SU-DHL-6 (cell line): ENCODE results near the gene ITGA1.

ENCODE experiments used
- H2AFZ ChIP-seq: fragments of 200-600 bp; sonication (generic); 2 replicates; pipeline ENCODE4 v1.6.1; 2014; ENCODE audit warnings: low read depth, mild to moderate bottlenecking, moderate library complexity, mixed read lengths, antibody characterized with exemption, low read length; ENCODE audit not compliant: severe bottlenecking
- H3F3A ChIP-seq: fragments of 200-600 bp; shearing (Covaris generic); 2 replicates; pipeline ENCODE4 v1.6.0; 2016; ENCODE audit warnings: antibody characterized with exemption, mild to moderate bottlenecking; ENCODE audit not compliant: insufficient read depth
- H3K27ac ChIP-seq: fragments of 200-600 bp; sonication (generic); 2 replicates; pipeline ENCODE4 v1.5.1; 2016; ENCODE audit warnings: low read depth, mild to moderate bottlenecking, low read length, moderate library complexity, mixed read lengths
- H3K27me3 ChIP-seq: fragments of 200-600 bp; sonication (generic), shearing (Covaris generic); 2 replicates; pipeline ENCODE4 v1.6.0; 2014; ENCODE audit warnings: mild to moderate bottlenecking, low read length
- H3K36me3 ChIP-seq: fragments of 200-600 bp; sonication (generic); 2 replicates; pipeline ENCODE4 v1.6.1; 2014; ENCODE audit warnings: mild to moderate bottlenecking, low read length, mixed read lengths
- H3K4me2 ChIP-seq: fragments of 300-600, 200-600 bp; shearing (Covaris generic), sonication (generic); 2 replicates; pipeline ENCODE4 v1.6.0; 2014; ENCODE audit warnings: low read length, low read depth, mild to moderate bottlenecking; ENCODE audit not compliant: poor library complexity, severe bottlenecking
- H3K4me3 ChIP-seq: fragments of 200-600 bp; sonication (generic); 2 replicates; pipeline ENCODE4 v1.5.1; 2014; ENCODE audit warnings: antibody characterized with exemption, low read length, mild to moderate bottlenecking, mixed read lengths; ENCODE audit not compliant: insufficient read depth, poor library complexity, severe bottlenecking
- H3K79me2 ChIP-seq: fragments of 200-600 bp; sonication (generic); 2 replicates; pipeline ENCODE4 v1.6.1; 2014; ENCODE audit warnings: mild to moderate bottlenecking, low read length, moderate library complexity; ENCODE audit not compliant: insufficient read depth
- H3K9ac ChIP-seq: fragments of 200-600 bp; sonication (generic); 2 replicates; pipeline ENCODE4 v1.7.0; 2014; ENCODE audit warnings: mild to moderate bottlenecking, low read length
- H3K9me2 ChIP-seq: fragments of 200-600 bp; sonication (generic); replicated peaks from 2 replicates; pipeline ENCODE4 v1.6.1; 2014; ENCODE audit warnings: low read length; ENCODE audit not compliant: insufficient read depth
- H3K9me3 ChIP-seq: fragments of 200-600 bp; sonication (generic); 2 replicates; pipeline ENCODE4 v1.6.1; 2014; ENCODE audit warnings: low read length, mixed read lengths; ENCODE audit not compliant: insufficient read depth
- H4K20me1 ChIP-seq: fragments of 200-600 bp; sonication (generic); 2 replicates; pipeline ENCODE4 v1.6.1; 2014; ENCODE audit warnings: low read depth, mild to moderate bottlenecking, antibody characterized with exemption, low read length, moderate library complexity, mixed read lengths
- EZH2phosphoT487 ChIP-seq: fragments of 200-600 bp; sonication (generic), shearing (Covaris generic); conservative IDR thresholded peaks from 2 replicates; pipeline ENCODE4 v1.6.1; 2018; ENCODE audit warnings: mild to moderate bottlenecking, antibody characterized with exemption, low read length, moderate library complexity, mixed read lengths
- TF ChIP-seq, protein P1 (sequence below): fragments of 200-600 bp; sonication (generic); IDR thresholded peaks from one replicate; pipeline ENCODE4 v1.5.1; 2017; ENCODE audit warnings: antibody characterized with exemption, mild to moderate bottlenecking, low read length, moderate library complexity; ENCODE audit not compliant: insufficient read depth, poor library complexity, severe bottlenecking

Gene ITGA1

DNA sequence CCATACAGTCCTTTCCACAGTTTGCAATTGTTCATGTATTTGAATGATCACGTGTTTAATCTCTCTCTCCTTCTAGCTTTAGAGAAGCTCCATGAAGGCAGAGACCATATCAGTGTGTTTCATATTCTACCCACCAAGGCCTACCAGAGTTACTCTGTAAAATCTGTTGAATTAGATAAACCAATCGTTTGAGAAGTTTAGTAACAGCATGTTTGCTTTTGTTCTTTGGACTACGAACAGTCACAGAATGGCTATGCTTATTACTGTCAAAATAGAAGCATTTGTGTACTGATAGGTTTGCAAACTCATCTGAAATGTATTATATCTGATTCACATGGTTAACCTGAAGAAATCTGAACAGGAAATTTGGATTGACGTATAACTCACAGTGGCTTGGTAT lies 93.8 kb downstream of the ITGA1 start:
- Histone ChIP-seq H3K9ac (no peak overlapping the region), H3K9me2 (no peaks in the 10 kb centered on the region), H3K4me2 (no peak overlapping the region), H2AFZ (no peak overlapping the region), H3K27me3 (no peaks in the 10 kb centered on the region), H3K79me2 (no peaks in the 10 kb centered on the region), H4K20me1 (no peaks in the 10 kb centered on the region), H3K27ac (no peak overlapping the region), H3F3A (no peaks in the 10 kb centered on the region), H3K4me3 (no peak overlapping the region), H3K36me3 (no peaks in the 10 kb centered on the region), H3K9me3 (no peaks in the 10 kb centered on the region)
- TF ChIP-seq EZH2phosphoT487: no peak

DNA sequence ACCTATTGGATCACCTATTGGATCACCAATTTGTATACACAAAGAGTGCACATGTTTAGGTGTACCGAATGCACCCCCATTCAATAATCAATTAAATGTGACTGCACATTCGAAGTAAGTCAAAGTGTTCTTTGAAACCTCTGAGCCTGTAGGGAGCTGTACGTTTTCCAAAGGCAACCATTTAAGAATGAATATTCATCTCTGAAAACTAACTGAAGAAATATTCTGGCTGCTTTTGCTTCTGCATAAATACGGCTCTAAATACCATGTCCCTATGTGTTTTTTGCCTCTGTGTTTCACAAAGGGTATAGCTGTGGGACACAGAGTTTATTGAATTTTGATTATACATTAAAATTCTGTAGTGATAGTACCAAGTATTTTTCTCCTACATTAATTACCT lies 95.4 kb downstream of the ITGA1 start:
- TF ChIP-seq EZH2phosphoT487: no peak
- TF ChIP-seq, protein P1, sequence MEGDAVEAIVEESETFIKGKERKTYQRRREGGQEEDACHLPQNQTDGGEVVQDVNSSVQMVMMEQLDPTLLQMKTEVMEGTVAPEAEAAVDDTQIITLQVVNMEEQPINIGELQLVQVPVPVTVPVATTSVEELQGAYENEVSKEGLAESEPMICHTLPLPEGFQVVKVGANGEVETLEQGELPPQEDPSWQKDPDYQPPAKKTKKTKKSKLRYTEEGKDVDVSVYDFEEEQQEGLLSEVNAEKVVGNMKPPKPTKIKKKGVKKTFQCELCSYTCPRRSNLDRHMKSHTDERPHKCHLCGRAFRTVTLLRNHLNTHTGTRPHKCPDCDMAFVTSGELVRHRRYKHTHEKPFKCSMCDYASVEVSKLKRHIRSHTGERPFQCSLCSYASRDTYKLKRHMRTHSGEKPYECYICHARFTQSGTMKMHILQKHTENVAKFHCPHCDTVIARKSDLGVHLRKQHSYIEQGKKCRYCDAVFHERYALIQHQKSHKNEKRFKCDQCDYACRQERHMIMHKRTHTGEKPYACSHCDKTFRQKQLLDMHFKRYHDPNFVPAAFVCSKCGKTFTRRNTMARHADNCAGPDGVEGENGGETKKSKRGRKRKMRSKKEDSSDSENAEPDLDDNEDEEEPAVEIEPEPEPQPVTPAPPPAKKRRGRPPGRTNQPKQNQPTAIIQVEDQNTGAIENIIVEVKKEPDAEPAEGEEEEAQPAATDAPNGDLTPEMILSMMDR: no peak
- H2AFZ ChIP-seq: no peak overlapping the region
- no peaks in the 10 kb centered on the region for H3K79me2 ChIP-seq
- no peaks in the 10 kb centered on the region for H3K9me3 ChIP-seq
- no peaks in the 10 kb centered on the region for H3K27me3 ChIP-seq
- H3K36me3 ChIP-seq: no peaks in the 10 kb centered on the region
- no peaks in the 10 kb centered on the region for H3K9me2 ChIP-seq
- no peaks in the 10 kb centered on the region for H4K20me1 ChIP-seq
- no peak overlapping the region for H3K4me3 ChIP-seq
- no peak overlapping the region for H3K4me2 ChIP-seq
- H3F3A ChIP-seq: no peaks in the 10 kb centered on the region
- no peak overlapping the region for H3K27ac ChIP-seq
- no peak overlapping the region for H3K9ac ChIP-seq

DNA sequence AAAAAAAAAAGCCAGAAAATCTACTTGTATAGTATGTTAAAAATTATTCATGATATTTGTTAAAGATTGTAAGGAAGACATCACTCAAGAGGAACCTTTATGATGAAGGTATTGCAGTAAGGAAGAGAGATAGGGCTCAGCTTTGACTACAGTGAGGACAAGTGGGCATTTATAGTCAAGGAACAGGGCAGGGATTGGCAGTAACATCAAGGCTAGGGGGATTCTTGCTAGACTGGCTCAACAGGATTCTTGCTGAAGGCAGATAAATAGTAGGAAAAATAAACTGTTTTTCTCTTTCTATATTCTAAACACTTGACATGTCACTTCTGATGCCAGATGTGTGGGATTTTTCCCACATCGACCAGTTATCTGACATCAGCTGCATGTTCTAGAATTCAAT lies 96.7 kb downstream of the ITGA1 start:
- Histone ChIP-seq H3K27me3 (no peaks in the 10 kb centered on the region), H3K27ac (no peak overlapping the region), H3K79me2 (no peaks in the 10 kb centered on the region), H3K9me2 (no peaks in the 10 kb centered on the region), H3K9me3 (no peaks in the 10 kb centered on the region), H3F3A (no peaks in the 10 kb centered on the region), H2AFZ (no peak overlapping the region), H3K4me2 (no peak overlapping the region), H4K20me1 (no peaks in the 10 kb centered on the region), H3K9ac (no peak overlapping the region), H3K36me3 (no peaks in the 10 kb centered on the region), H3K4me3 (no peak overlapping the region)
- TF ChIP-seq EZH2phosphoT487: no peak
- TF ChIP-seq, protein P1: no peak

DNA sequence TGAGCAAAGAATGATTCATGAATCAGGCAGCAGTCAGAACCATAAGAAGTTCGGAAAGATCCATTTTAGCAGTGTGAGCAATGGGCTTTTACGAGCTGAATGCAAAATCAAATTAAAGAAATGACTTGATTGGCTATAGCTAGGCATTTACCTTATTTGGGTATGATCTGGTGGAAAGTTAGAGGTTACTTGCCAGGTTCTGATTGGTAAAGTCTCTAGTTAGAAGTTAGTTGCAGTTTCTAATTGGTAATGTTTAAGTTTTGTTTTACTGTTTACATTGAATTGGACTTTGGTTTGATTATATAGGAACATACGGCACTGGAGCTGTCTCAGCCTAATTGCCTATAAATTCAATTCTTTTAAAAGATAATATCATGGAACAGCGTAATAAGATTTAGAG lies 97.9 kb downstream of the ITGA1 start:
- H3K9me2 ChIP-seq: no peaks in the 10 kb centered on the region
- H3K27me3 ChIP-seq: no peaks in the 10 kb centered on the region
- H3K4me2 ChIP-seq: no peak overlapping the region
- H4K20me1 ChIP-seq: no peaks in the 10 kb centered on the region
- no peak overlapping the region for H3K9ac ChIP-seq
- no peak overlapping the region for H3K27ac ChIP-seq
- H3K9me3 ChIP-seq: no peaks in the 10 kb centered on the region
- no peak for TF ChIP-seq EZH2phosphoT487
- TF ChIP-seq, protein P1: no peak
- no peak overlapping the region for H3K4me3 ChIP-seq
- H3K36me3 ChIP-seq: no peaks in the 10 kb centered on the region
- H3F3A ChIP-seq: no peaks in the 10 kb centered on the region
- no peak overlapping the region for H2AFZ ChIP-seq
- no peaks in the 10 kb centered on the region for H3K79me2 ChIP-seq
